HepG2 (cell line): ENCODE measurements around the gene FKBP1C. TPM values are rescaled to one million over a fixed set of nuclear protein-coding genes. Genes with fewer than 3 reads are reported as not detected.

Experiments used
- ATAC-seq: fragments of 200-7000 bp; cut with Tn5 transposase; 3 replicates; pipeline ENCODE4 v1.9.1; 2020; ENCODE audit warnings: mild to moderate bottlenecking, moderate library complexity
- BruUV-seq: library from RNA; stranded (reverse); fragments of 400-500 nt; replicated peaks from 2 replicates; lab custom pipeline; 2021; lab: Mats Ljungman, UMichigan
- CTCF ChIA-PET: fragments of 300-600 bp; formaldehyde crosslinking; extraction: SDS; loops from one replicate; lab custom pipeline; 2021; ENCODE audit warnings: low total read pairs, inconsistent platforms, low intra/inter-chr PET ratio; lab: Yijun Ruan, JAX
- POLR2A ChIA-PET: fragments of 350-600 bp; sonication (Branson Sonifier 250); formaldehyde crosslinking; loops from one replicate; lab custom pipeline; 2020; ENCODE audit warnings: antibody characterized with exemption, inconsistent platforms; lab: Yijun Ruan, JAX
- DNase-seq: peaks from one replicate; pipeline ENCODE4 v3.0.0-alpha.2; 2015; ENCODE audit warnings: low spot score
- FAIRE-seq: peaks from 3 replicates; lab custom pipeline; 2011; peaks lifted over from hg19 to GRCh38; lab: Jason Lieb, UNC
- H2AFZ ChIP-seq: one replicate; pipeline ENCODE4 v1.6.1; 2011; ENCODE audit warnings: low read length, inconsistent platforms
- H3K27ac ChIP-seq: fragments of 300-600 bp; 3 replicates; pipeline ENCODE4 v1.8.0; 2011; ENCODE audit warnings: mixed run types, mild to moderate bottlenecking, mixed read lengths, low read length, inconsistent platforms; ENCODE audit not compliant: insufficient read depth; ENCODE audit errors: extremely low read length
- H3K27me3 ChIP-seq, 2 experiments: fragments of 200-600 bp in 1 of 2; 2 replicates in 1 of 2; 3 replicates in 1 of 2; pipeline versions ENCODE4 v1.6.0 to v1.8.0; 2011; ENCODE audit warnings: low read length in 2 of 2, mild to moderate bottlenecking in 2 of 2, moderate library complexity in 2 of 2, inconsistent platforms in 1 of 2; ENCODE audit not compliant: insufficient read depth in 2 of 2, control insufficient read depth in 1 of 2
- H3K36me3 ChIP-seq, 2 experiments: fragments of 200-600 bp in 1 of 2; replicated peaks in 1 of 2; 2 replicates in 1 of 2; 3 replicates in 1 of 2; pipeline versions ENCODE4 v1.5.1 to v1.8.0; 2011; ENCODE audit warnings: low read length in 2 of 2, inconsistent platforms in 1 of 2; ENCODE audit not compliant: insufficient read depth in 2 of 2, control insufficient read depth in 1 of 2
- H3K4me1 ChIP-seq: 2 replicates; pipeline ENCODE4 v1.5.1; 2012; ENCODE audit warnings: low read length, inconsistent platforms; ENCODE audit not compliant: insufficient read depth
- H3K4me2 ChIP-seq: 2 replicates; pipeline ENCODE4 v1.6.0; 2011; ENCODE audit warnings: low read depth, low read length, inconsistent platforms
- H3K4me3 ChIP-seq, 3 experiments: fragments of 200-600 bp in 1 of 3; sonication (generic), shearing (Covaris generic) in 1 of 3; replicated peaks in 1 of 3; 2 replicates each; pipeline ENCODE4 v1.5.1; 2011 to 2016; ENCODE audit warnings: low read length in 3 of 3, inconsistent platforms in 2 of 3, low read depth in 2 of 3, mild to moderate bottlenecking in 2 of 3, control low read depth in 1 of 3, mixed read lengths in 1 of 3; ENCODE audit not compliant: insufficient read depth in 1 of 3
- H3K79me2 ChIP-seq: one replicate; pipeline ENCODE4 v1.6.1; 2011; ENCODE audit warnings: low read length, inconsistent platforms; ENCODE audit not compliant: insufficient read depth
- H3K9ac ChIP-seq: 2 replicates; pipeline ENCODE4 v1.6.0; 2011; ENCODE audit warnings: mild to moderate bottlenecking, low read depth, low read length, inconsistent platforms; ENCODE audit not compliant: insufficient read depth
- H3K9me3 ChIP-seq: 2 replicates; pipeline ENCODE4 v1.5.1; 2012; ENCODE audit warnings: mild to moderate bottlenecking, low read length
- H4K20me1 ChIP-seq: 2 replicates; pipeline ENCODE4 v1.6.0; 2011; ENCODE audit warnings: inconsistent platforms, mild to moderate bottlenecking, low read length, moderate library complexity; ENCODE audit not compliant: insufficient read depth
- MZF1 ChIP-seq: sonication (generic); formaldehyde crosslinking; IDR thresholded peaks from 2 replicates; pipeline ENCODE4 v1.8.1; 2023; ENCODE audit warnings: mild to moderate bottlenecking, missing genetic modification reagents, borderline replicate concordance
- SP2 ChIP-seq: sonication (generic); formaldehyde crosslinking; IDR thresholded peaks from 2 replicates; pipeline ENCODE4 v1.5.1; 2020; ENCODE audit warnings: mild to moderate bottlenecking, missing genetic modification reagents
- SYNCRIP ChIP-seq: fragments of 200-400 bp; formaldehyde crosslinking; IDR thresholded peaks from 2 replicates; pipeline ENCODE4 v1.6.1; 2018; ENCODE audit warnings: mild to moderate bottlenecking, low read depth, low read length; ENCODE audit not compliant: insufficient read depth
- ZNF782 ChIP-seq: sonication (generic); formaldehyde crosslinking; IDR thresholded peaks from 2 replicates; pipeline ENCODE4 v1.4.0; 2020; ENCODE audit warnings: missing genetic modification reagents, mild to moderate bottlenecking, borderline replicate concordance
- WGBS: methylation state at CpG from one replicate; pipeline ENCODE4 v1.1.6; 2017; ENCODE audit warnings: low lambda C conversion rate; 5-methylcytosine and 5-hydroxymethylcytosine counted together
- in situ Hi-C: cut with HindIII; loops from 2 replicates; pipeline ENCODE4 v1.10.0; 2017; ENCODE audit warnings: low pct_unique_long_range_greater_than_20kb; ENCODE audit not compliant: extremely low pct_ligation_motif_present
- intact Hi-C: fragments of 100-400 bp; cut with micrococcal nuclease; formaldehyde crosslinking; loops from one replicate; pipeline ENCODE4 v1.10.0; 2022; ENCODE audit not compliant: unreplicated experiment
- polyA plus RNA-seq, 8 experiments: library from polyadenylated mRNA; depleted of rRNA in 3 of 8; stranded (reverse) in 7 of 8; unstranded in 1 of 8; fragments of >200 nt; fragmentation: Illumina TruSeq in 4 of 8; extraction: Trizol in 4 of 8; gene quantifications; 2 replicates each; pipeline versions ENCODE4 v1.2.1 to v1.2.3, GENCODE V29; 2011 to 2016; ENCODE audit warnings: low read depth in 4 of 8, missing spikeins in 1 of 8, mixed read lengths in 1 of 8; ENCODE audit not compliant: insufficient read depth in 1 of 8
- small RNA-seq, 3 experiments: library from RNA; depleted of rRNA; stranded (forward); fragments of <200 nt; gene quantifications; one replicate each; pipeline ENCODE3, GENCODE V24; 2012; ENCODE audit warnings: low read depth in 2 of 3, low replicate concordance in 1 of 3; ENCODE audit not compliant: insufficient read length in 3 of 3, insufficient read depth in 2 of 3
- total RNA-seq, 5 experiments: library from RNA; depleted of rRNA; stranded (reverse); fragments of >200 nt; fragmentation: Illumina TruSeq; extraction: Trizol; gene quantifications; 2 replicates each; pipeline ENCODE4 v1.2.3, GENCODE V29; 2016; ENCODE audit warnings: low read depth in 1 of 5
- TF ChIP-seq, protein P1 (sequence below): sonication (generic); formaldehyde crosslinking; IDR thresholded peaks from 2 replicates; pipeline ENCODE4 v1.4.0; 2020; ENCODE audit warnings: missing genetic modification reagents
- TF ChIP-seq, protein P2 (sequence below): sonication (generic); formaldehyde crosslinking; conservative IDR thresholded peaks from 2 replicates; pipeline ENCODE4 v1.8.0; 2022; ENCODE audit warnings: mild to moderate bottlenecking, moderate library complexity, missing genetic modification reagents

Gene FKBP1C
- total and polyA plus RNA-seq, 2 of the 13 experiments (the other 11 are each of a cell fraction or from before 2014, with no cell fraction given) = 0.64 to 3.2 TPM

DNA sequence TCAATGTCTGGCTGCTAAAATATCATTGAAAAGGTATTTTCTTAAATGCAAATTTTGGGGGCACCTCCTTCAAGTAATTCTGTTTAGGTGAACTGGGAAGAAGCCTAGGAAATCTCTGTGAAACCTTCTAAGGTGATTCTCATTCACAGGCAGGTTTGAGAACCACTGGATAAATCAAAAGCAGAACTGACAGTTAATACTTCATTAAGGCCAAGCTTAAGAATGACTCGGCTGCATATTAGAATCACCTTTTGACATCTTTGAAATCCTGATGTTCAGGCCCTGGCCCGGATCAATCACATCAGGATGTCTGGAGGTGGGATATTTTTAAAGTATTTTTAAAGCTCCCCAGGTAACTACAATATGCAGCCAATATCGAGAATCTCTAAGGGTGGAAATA lies 50.6 kb downstream of the FKBP1C start:
- H3K27ac ChIP-seq = no peak overlapping the region
- intact Hi-C loops = no loop called here
- no peak overlapping the region for H2AFZ ChIP-seq
- DNase-seq (no peak), ATAC-seq (no peak), FAIRE-seq (no peak)
- no peaks in the 10 kb centered on the region for H3K79me2 ChIP-seq
- no peak for TF ChIP-seq ZNF782
- no peak for TF ChIP-seq SYNCRIP
- TF ChIP-seq MZF1 = no peak
- TF ChIP-seq, protein P1, sequence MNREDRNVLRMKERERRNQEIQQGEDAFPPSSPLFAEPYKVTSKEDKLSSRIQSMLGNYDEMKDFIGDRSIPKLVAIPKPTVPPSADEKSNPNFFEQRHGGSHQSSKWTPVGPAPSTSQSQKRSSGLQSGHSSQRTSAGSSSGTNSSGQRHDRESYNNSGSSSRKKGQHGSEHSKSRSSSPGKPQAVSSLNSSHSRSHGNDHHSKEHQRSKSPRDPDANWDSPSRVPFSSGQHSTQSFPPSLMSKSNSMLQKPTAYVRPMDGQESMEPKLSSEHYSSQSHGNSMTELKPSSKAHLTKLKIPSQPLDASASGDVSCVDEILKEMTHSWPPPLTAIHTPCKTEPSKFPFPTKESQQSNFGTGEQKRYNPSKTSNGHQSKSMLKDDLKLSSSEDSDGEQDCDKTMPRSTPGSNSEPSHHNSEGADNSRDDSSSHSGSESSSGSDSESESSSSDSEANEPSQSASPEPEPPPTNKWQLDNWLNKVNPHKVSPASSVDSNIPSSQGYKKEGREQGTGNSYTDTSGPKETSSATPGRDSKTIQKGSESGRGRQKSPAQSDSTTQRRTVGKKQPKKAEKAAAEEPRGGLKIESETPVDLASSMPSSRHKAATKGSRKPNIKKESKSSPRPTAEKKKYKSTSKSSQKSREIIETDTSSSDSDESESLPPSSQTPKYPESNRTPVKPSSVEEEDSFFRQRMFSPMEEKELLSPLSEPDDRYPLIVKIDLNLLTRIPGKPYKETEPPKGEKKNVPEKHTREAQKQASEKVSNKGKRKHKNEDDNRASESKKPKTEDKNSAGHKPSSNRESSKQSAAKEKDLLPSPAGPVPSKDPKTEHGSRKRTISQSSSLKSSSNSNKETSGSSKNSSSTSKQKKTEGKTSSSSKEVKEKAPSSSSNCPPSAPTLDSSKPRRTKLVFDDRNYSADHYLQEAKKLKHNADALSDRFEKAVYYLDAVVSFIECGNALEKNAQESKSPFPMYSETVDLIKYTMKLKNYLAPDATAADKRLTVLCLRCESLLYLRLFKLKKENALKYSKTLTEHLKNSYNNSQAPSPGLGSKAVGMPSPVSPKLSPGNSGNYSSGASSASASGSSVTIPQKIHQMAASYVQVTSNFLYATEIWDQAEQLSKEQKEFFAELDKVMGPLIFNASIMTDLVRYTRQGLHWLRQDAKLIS (CRISPR knock-in tag) = no peak
- TF ChIP-seq, protein P2, sequence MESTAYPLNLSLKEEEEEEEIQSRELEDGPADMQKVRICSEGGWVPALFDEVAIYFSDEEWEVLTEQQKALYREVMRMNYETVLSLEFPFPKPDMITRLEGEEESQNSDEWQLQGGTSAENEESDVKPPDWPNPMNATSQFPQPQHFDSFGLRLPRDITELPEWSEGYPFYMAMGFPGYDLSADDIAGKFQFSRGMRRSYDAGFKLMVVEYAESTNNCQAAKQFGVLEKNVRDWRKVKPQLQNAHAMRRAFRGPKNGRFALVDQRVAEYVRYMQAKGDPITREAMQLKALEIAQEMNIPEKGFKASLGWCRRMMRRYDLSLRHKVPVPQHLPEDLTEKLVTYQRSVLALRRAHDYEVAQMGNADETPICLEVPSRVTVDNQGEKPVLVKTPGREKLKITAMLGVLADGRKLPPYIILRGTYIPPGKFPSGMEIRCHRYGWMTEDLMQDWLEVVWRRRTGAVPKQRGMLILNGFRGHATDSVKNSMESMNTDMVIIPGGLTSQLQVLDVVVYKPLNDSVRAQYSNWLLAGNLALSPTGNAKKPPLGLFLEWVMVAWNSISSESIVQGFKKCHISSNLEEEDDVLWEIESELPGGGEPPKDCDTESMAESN (CRISPR knock-in tag) = no peak
- TF ChIP-seq SP2 (CRISPR knock-in tag) = no peak
- H3K4me1 ChIP-seq = no peaks in the 10 kb centered on the region
- H3K36me3 ChIP-seq = no peaks in the 10 kb centered on the region
- WGBS = 0% methylated on average over 3 of the region's 3 CpGs
- POLR2A ChIA-PET = no interaction called here
- no TSS peak for BruUV-seq
- H3K4me3 ChIP-seq = no peak overlapping the region
- CTCF ChIA-PET = no interaction called here
- in situ Hi-C loops = no loop called here
- no peaks in the 10 kb centered on the region for H3K9me3 ChIP-seq
- H3K9ac ChIP-seq = no peak overlapping the region
- no peak overlapping the region for H3K4me2 ChIP-seq
- H3K27me3 ChIP-seq = no peaks in the 10 kb centered on the region; a peak in 1 of 5 replicates
- no peaks in the 10 kb centered on the region for H4K20me1 ChIP-seq

Small RNA genes lying within 50 kb of the gene (small RNA-seq; reads per million reads assigned to genes)
- 0 reads per million in 3 experiments for gene SPTLC1P3

Other genes with a start within 250 kb of the FKBP1C start
- 0.13 and 0.53 TPM in 2 replicates for gene LGSN, start 108.5 kb downstream of the FKBP1C start, total RNA-seq (2016; rRNA removed; fragmentation: Illumina TruSeq; extraction: Trizol)
- gene LGSN, start 108.5 kb downstream of the FKBP1C start, polyA plus RNA-seq (2011; rRNA removed) = 0.51 and 0.63 TPM in 2 replicates